ENCODE data around the gene CCL23. TPM values are rescaled to one million over a fixed set of nuclear protein-coding genes. Genes with fewer than 3 reads are reported as not detected.
"Not testable (repeated sequence)": the region's sequence is repeated elsewhere in the genome, so short reads cannot be mapped to it uniquely, and the experiment has no call there.

The CCL23 gene
- total RNA-seq, 1 experiment from 2014 or later, result not detected

GRCh38 chr17:36016555-36016954 lies 1.2 kb downstream of the CCL23 start:
- Histone ChIP-seq H3K27ac (ENCODE audit: low read length) (no peak overlapping the region), H3K27me3 (ENCODE audit: control insufficient read depth, insufficient read depth, low read length) (peaks cover 10% of the 10 kb centered on the region), H3K4me1 (ENCODE audit: control insufficient read depth, insufficient read depth, low read length) (no peaks in the 10 kb centered on the region), H3K36me3 (ENCODE audit: control insufficient read depth, insufficient read depth, low read length) (no peaks in the 10 kb centered on the region), H3K9me3 (ENCODE audit: control insufficient read depth, insufficient read depth, low read depth, low read length) (no peaks in the 10 kb centered on the region), H3K4me3 (ENCODE audit: low read depth in 2 of 2, low read length in 2 of 2) (no peak overlapping the region)
- in situ Hi-C loops (cut with HindIII; ENCODE audit: low pct_unique_long_range_greater_than_20kb, low sequenced_read_pairs), result no loop called here
- no TSS peak for BruUV-seq (replicated peaks)
- ChIA-PET POLR2A (no interaction called here), CTCF (interaction anchor here (1.2 kb wide), 1 partner anchor 56 kb away, joined by 3 read pairs; no protein-coding TSS in a partner anchor)
- TF ChIP-seq SIN3A (IDR thresholded peaks at IDR 0.05; ENCODE audit: borderline replicate concordance, insufficient read depth, low read depth, low read length) (no peak), POLR2AphosphoS5 (IDR thresholded peaks at IDR 0.05; ENCODE audit: low read depth, low read length) (no peak), TCF7L2 (IDR thresholded peaks at IDR 0.05; ENCODE audit: low read depth, low read length) (no peak)
- TF ChIP-seq, protein P1, sequence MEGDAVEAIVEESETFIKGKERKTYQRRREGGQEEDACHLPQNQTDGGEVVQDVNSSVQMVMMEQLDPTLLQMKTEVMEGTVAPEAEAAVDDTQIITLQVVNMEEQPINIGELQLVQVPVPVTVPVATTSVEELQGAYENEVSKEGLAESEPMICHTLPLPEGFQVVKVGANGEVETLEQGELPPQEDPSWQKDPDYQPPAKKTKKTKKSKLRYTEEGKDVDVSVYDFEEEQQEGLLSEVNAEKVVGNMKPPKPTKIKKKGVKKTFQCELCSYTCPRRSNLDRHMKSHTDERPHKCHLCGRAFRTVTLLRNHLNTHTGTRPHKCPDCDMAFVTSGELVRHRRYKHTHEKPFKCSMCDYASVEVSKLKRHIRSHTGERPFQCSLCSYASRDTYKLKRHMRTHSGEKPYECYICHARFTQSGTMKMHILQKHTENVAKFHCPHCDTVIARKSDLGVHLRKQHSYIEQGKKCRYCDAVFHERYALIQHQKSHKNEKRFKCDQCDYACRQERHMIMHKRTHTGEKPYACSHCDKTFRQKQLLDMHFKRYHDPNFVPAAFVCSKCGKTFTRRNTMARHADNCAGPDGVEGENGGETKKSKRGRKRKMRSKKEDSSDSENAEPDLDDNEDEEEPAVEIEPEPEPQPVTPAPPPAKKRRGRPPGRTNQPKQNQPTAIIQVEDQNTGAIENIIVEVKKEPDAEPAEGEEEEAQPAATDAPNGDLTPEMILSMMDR (IDR thresholded peaks at IDR 0.05), result no peak
- TF ChIP-seq, protein P2, sequence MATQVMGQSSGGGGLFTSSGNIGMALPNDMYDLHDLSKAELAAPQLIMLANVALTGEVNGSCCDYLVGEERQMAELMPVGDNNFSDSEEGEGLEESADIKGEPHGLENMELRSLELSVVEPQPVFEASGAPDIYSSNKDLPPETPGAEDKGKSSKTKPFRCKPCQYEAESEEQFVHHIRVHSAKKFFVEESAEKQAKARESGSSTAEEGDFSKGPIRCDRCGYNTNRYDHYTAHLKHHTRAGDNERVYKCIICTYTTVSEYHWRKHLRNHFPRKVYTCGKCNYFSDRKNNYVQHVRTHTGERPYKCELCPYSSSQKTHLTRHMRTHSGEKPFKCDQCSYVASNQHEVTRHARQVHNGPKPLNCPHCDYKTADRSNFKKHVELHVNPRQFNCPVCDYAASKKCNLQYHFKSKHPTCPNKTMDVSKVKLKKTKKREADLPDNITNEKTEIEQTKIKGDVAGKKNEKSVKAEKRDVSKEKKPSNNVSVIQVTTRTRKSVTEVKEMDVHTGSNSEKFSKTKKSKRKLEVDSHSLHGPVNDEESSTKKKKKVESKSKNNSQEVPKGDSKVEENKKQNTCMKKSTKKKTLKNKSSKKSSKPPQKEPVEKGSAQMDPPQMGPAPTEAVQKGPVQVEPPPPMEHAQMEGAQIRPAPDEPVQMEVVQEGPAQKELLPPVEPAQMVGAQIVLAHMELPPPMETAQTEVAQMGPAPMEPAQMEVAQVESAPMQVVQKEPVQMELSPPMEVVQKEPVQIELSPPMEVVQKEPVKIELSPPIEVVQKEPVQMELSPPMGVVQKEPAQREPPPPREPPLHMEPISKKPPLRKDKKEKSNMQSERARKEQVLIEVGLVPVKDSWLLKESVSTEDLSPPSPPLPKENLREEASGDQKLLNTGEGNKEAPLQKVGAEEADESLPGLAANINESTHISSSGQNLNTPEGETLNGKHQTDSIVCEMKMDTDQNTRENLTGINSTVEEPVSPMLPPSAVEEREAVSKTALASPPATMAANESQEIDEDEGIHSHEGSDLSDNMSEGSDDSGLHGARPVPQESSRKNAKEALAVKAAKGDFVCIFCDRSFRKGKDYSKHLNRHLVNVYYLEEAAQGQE (IDR thresholded peaks at IDR 0.05; ENCODE audit: insufficient read depth in 1 of 2, low read depth in 2 of 2, low read length in 1 of 2), result no peak
- DNase-seq (ENCODE audit: low read depth, low spot score) (no peak), ATAC-seq (no peak)
- intact Hi-C loops (cut with micrococcal nuclease; ENCODE audit: unreplicated experiment), result no loop called here

- H3K27ac ChIP-seq (ENCODE audit: low read length); CTCF ChIA-PET; BruUV-seq (replicated peaks); H3K36me3 ChIP-seq (ENCODE audit: control insufficient read depth, insufficient read depth, low read length); POLR2A ChIA-PET; in situ Hi-C loops (cut with HindIII; ENCODE audit: low pct_unique_long_range_greater_than_20kb, low sequenced_read_pairs); DNase-seq (ENCODE audit: low read depth, low spot score); intact Hi-C loops (cut with micrococcal nuclease; ENCODE audit: unreplicated experiment); H3K4me1 ChIP-seq (ENCODE audit: control insufficient read depth, insufficient read depth, low read length); H3K9me3 ChIP-seq (ENCODE audit: control insufficient read depth, insufficient read depth, low read depth, low read length); H3K4me3 ChIP-seq (ENCODE audit: low read depth in 2 of 2, low read length in 2 of 2); ATAC-seq: not testable (repeated sequence)
- peaks cover 12% of the 10 kb centered on the region for H3K27me3 ChIP-seq (ENCODE audit: control insufficient read depth, insufficient read depth, low read length)
These were observed 1.9 kb downstream of the CCL23 start for GRCh38 chr17:36015895-36016294.

- Histone ChIP-seq H3K36me3 (ENCODE audit: control insufficient read depth, insufficient read depth, low read length) (no peaks in the 10 kb centered on the region), H3K27ac (ENCODE audit: low read length) (no peak overlapping the region), H3K4me1 (ENCODE audit: control insufficient read depth, insufficient read depth, low read length) (no peaks in the 10 kb centered on the region), H3K9me3 (ENCODE audit: control insufficient read depth, insufficient read depth, low read depth, low read length) (no peaks in the 10 kb centered on the region), H3K4me3 (ENCODE audit: low read depth in 2 of 2, low read length in 2 of 2) (no peak overlapping the region), H3K27me3 (ENCODE audit: control insufficient read depth, insufficient read depth, low read length) (peaks cover 12% of the 10 kb centered on the region)
- DNase-seq (ENCODE audit: low read depth, low spot score) (no peak), ATAC-seq (no peak)
- CTCF ChIA-PET, result no interaction called here
- TF ChIP-seq TCF7L2 (IDR thresholded peaks at IDR 0.05; ENCODE audit: low read depth, low read length), result no peak
- TF ChIP-seq, protein P2 (IDR thresholded peaks at IDR 0.05; ENCODE audit: insufficient read depth in 1 of 2, low read depth in 2 of 2, low read length in 1 of 2), result no peak
- no peak for TF ChIP-seq POLR2AphosphoS5 (IDR thresholded peaks at IDR 0.05; ENCODE audit: low read depth, low read length)
- TF ChIP-seq, protein P1 (IDR thresholded peaks at IDR 0.05), result no peak
- no peak for TF ChIP-seq SIN3A (IDR thresholded peaks at IDR 0.05; ENCODE audit: borderline replicate concordance, insufficient read depth, low read depth, low read length)
- in situ Hi-C loops (cut with HindIII; ENCODE audit: low pct_unique_long_range_greater_than_20kb, low sequenced_read_pairs) (no loop called here), intact Hi-C loops (cut with micrococcal nuclease; ENCODE audit: unreplicated experiment) (no loop called here)
- no TSS peak for BruUV-seq (replicated peaks)
- POLR2A ChIA-PET, result no interaction called here
These were observed 2.8 kb downstream of the CCL23 start for GRCh38 chr17:36014946-36015345.

Measured in Panc1 (cell line).